HG03354 (cell line): ENCODE results near the gene TEX35.

Experiments
- ATAC-seq: cut with Tn5 transposase; IDR thresholded peaks from one replicate; pipeline ENCODE4 v1.9.1; 2021; ENCODE audit warnings: mild to moderate bottlenecking; ENCODE audit not compliant: unreplicated experiment, poor library complexity, severe bottlenecking

TEX35 gene

GRCh38 chr1:178512566-178513277 lies at the start of gene TEX35:
TEX35 (plus strand) TSS chr1:178513109; CDS start chr1:178513189, 80 bp downstream.
- no peak for ATAC-seq

DNA sequence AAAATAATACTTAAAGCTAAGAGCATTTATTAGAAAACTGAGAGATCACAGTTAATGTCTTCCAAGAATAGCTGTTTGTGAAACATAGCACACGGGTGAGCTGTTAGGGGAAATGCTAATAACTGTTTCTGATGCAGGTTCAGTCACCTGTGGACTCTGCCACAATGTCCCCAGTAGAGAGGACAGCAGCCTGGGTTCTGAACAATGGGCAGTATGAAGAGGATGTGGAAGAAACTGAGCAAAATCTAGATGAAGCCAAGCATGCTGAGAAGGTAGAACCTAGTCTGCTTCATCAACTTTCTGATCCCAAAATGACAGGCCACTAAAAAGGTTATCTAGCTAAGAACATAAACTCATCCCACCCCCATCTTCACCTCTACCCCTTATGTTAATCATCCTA lies 48.8 kb upstream of the TEX35 start:
- no peak for ATAC-seq

GRCh38 chr1:178464566-178464965 lies 48.3 kb upstream of the TEX35 start:
- ATAC-seq: no peak

GRCh38 chr1:178465011-178465410 lies 47.9 kb upstream of the TEX35 start:
- no peak for ATAC-seq

DNA sequence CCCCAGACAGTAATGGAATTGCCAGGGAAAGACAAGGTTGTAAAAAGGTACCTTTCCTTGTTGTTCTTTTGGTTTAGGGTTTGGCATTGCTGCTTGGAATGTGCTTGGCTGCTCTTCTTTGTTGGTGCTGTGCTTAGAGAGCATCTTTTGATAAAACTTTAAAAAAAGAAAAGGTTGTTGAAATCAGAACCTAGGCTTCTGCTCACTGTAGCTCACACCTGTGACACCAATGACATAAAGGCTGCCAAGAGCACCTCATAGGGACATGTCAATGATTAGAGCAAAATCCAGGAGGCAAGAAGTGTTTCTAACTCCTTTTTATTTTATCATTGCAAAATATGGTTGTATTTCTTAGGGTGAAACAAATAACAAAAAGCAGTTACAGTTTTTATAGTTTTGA lies 45.1 kb upstream of the TEX35 start:
- ATAC-seq: no peak

DNA sequence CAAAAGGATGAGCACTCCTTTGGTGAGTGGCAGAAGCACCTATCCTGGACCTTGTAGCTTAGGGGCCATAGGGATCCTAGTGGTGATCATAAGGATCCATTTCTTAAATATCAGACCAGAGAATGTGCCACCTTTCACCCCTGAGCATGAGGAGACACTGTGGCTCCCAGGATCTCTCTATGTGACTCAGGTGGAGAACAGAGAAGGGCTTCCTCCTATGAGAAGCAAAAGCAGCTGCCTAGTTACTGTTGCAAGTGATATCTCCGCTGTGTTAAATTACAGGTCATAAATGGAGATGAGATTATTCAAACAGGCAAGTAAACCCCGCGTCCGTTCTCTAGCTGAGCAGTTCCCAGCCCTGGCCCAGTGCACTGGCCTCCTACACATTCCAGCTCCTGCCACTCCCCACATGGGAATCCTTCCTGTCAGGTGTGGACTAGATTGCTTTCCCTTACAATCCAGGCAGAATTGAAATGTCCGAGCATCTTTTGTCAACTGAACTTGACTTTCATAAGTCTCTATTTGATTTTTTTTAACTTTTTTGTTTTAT lies 42.4 kb upstream of the TEX35 start:
- ATAC-seq: no peak

DNA sequence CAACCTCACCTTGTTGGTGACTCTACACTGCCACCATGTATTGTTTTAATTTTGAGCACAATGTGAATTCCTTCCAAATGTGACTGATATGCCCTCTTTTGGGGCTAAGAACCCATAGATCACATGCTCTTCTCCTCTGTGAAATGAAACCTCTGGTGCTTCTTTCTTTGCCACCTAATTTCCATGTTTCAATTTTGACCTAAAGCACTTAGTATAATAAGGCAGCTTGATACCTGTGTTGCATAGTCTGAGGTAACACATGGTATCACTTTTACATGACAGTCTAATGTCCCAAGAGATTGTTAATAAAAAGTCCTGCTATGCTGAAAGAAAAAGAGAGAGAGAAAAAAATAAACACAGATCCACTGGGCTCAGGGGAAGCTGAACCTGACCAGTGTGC lies 40.4 kb upstream of the TEX35 start:
- no peak for ATAC-seq

DNA sequence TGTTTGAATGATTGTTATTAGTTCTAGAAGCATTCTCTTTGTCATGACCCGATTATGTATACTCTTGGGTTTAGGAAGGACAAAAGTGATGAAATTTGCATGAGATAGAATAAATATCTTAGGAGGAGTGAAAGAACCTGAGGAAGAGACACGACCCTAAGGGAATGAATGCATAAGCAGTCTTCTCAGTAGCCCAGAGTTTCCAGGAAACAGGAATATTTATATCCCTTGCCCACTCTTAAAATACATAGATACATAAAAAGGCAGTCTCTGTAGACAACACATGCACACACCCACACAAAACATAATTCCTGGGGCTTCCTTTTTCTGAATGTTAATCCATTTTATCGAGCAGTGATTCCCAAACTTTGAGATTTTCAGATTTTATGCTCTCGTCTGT lies 35.5 kb upstream of the TEX35 start:
- no peak for ATAC-seq

- no peak for ATAC-seq
These were observed 35.1 kb upstream of the TEX35 start for GRCh38 chr1:178477841-178478240.

GRCh38 chr1:178483251-178483957 lies 29.5 kb upstream of the TEX35 start:
- ATAC-seq: no peak

DNA sequence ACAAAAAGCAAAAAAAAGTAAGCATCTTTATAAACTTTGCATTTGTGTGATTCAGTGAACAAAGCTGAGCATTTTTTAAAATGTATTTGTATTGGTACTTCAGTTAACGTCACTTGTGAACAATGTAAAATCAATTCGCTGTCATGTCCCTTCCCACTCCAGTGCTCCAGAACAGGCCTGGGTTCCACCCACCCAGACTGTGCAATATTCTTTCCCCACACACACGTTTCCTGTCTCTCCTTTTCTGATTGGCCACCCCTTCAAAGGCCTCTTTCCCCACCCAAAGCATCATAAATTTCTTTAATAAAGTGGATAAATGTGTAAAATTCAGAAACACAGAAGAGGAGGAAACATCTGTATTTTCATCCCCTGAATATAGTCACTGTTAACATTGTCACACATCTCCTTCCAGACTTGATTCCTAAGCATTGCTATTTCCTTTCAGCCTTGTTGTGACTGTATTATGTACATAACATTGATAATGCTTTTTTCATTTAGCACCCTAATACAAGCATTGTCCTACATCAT lies 28.1 kb upstream of the TEX35 start:
- ATAC-seq: no peak

- no peak for ATAC-seq
These were observed 27.3 kb upstream of the TEX35 start for GRCh38 chr1:178485541-178485981.

GRCh38 chr1:178486100-178487069 lies 26.5 kb upstream of the TEX35 start:
- ATAC-seq: peak; percentile 39

GRCh38 chr1:178487070-178487615 lies 25.8 kb upstream of the TEX35 start:
- ATAC-seq: no peak

GRCh38 chr1:178488393-178488792 lies 24.5 kb upstream of the TEX35 start:
- no peak for ATAC-seq

DNA sequence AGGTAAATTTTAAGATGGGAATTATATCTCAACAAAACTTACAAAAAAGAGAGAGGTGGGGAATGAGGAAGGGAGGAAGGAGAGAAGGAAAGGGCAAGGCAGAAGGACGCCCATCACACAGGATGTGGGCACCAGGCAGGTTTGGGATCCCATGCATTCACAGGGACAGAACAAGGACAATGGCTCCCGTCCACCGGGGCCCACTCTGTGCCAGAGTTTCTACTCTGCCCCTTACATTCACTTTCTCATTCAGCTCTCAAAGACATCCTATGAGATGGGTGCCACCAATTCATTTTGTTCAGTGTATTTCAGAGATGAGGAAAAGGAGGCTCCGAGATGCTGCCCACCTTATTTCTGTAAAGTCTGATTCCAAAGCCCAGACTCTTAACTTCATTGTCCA lies 23.5 kb upstream of the TEX35 start:
- ATAC-seq: no peak

- no peak for ATAC-seq
These were observed 22.8 kb upstream of the TEX35 start for GRCh38 chr1:178490136-178490535.

DNA sequence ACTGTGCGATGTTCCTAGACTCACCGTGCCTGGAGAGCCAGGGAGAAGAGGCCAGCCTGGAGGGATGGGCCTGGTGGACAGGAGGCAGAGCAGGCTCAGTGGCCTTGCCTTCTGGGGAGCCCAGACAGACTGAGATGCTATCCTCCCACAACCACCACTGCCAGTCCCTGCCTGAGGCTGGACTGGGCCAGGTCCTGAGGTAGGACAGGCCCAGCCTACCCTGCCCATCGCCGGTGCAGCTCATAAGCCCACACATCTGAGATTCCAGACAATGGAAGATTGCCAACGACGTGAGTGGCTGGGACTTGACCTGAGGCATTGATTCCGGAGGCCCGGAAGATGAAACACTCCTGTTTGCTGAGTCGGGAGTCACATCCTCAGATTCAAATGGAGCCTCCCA lies 21.9 kb upstream of the TEX35 start:
- ATAC-seq: no peak

DNA sequence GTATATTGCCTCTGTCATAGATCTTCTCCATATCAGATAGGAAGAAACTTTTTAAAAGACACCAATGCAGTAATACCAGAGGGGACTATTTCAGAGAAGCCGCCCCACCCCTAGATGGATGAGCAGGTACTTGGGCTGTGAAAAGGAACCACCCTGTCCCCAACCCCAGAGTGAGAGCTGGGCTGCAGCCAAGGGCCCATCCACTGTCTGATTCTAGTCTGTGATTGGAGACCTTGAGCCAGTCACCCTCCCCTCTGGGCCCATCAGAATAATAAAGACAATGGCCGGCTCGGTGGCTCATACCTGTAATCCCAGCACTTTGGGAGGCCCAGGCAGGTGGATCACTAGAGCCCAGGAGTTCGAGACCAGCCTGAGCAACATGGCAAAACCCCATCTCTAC lies 21.2 kb upstream of the TEX35 start:
- no peak for ATAC-seq
